ENCODE data around the gene P2RX7.
"Not testable (repeated sequence)": the region's sequence is repeated elsewhere in the genome, so short reads cannot be mapped to it uniquely, and the experiment has no call there.

P2RX7 gene

GRCh38 chr12:121212875-121213274 lies 80.2 kb downstream of the P2RX7 start:
- no peak for DNase-seq

- peak in 1 of 5 donors; percentile 62 for DNase-seq
Observed at GRCh38 chr12:121214166-121214777, 81.6 kb downstream of the P2RX7 start.

DNA sequence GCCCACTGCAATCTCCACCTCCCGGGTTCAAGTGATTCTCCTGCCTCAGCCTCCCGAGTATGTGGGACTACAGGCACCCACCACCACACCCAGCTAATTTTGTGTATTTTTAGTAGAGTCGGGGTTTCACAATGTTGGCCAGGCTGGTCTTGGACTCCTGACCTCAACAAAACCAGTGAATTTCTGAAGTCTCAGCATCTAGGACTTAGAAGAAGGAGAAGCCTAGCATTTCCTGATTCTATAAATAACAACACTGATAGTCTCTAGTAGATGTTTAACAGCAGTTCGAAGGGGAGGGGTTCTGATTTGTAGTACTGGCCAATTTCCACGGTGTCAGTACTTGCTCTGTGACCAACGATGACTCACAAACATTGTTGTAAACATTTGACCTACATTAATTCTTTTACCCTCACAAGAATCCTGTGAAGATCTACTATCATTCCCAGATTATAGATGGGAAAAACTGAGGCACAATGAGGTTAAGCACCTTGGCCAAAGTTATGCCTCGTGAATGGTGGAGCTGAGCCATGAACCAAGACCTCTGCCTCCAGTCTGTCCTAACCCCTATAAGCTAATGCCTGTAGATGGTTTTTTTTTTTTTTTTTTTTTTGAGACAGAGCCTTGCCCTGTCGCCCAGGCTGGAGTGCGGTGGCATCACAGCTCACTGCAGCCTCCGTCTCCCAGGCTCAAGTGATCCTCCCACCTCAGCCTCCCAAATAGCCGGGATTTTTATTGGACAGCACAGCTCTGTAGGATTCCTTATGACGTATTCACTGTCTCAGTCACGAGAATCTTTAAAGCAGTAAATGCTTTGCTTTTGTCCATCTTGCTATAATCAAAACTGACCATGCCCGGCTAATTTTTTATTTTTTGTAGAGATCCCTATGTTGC lies 82.4 kb downstream of the P2RX7 start:
- peak in 1 of 5 donors; percentile 36 for DNase-seq

- DNase-seq: no peak
Observed at GRCh38 chr12:121216102-121216501, 83.4 kb downstream of the P2RX7 start.

DNA sequence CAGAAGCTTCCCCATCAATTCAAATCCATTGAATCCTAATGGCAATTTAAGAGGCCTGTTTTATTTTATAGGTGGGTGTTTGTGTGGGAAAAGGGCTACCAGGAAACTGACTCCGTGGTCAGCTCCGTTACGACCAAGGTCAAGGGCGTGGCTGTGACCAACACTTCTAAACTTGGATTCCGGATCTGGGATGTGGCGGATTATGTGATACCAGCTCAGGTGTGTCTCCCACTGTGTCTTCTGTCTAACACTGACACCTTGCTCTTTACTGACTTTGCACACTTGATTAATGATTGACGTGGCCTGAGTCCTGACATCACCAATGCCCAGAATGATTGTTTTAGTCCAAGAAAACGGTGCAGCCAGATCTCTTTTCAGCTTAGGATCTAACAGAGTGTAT lies 84.4 kb downstream of the P2RX7 start:
- no peak for DNase-seq

DNA sequence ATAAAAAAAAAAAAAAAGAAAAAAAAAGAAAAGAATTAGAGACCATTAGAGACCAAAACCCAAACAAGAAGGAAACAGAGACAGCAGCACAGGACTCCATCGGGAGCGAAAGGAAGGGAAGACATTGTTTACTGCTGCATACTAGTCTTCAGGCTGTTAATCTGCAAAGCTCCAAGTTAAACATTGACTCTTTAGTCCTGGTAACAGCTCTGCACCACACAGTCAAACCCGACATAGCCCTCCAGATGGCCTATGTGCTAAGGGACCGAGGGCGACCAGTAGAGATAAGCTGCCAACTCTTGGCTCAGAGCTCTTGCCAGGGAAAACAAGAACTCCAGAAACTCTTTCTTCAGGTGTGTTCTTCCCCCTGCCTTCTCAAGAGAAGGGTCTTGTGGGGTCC lies 85.1 kb downstream of the P2RX7 start:
- no peak for DNase-seq

DNA sequence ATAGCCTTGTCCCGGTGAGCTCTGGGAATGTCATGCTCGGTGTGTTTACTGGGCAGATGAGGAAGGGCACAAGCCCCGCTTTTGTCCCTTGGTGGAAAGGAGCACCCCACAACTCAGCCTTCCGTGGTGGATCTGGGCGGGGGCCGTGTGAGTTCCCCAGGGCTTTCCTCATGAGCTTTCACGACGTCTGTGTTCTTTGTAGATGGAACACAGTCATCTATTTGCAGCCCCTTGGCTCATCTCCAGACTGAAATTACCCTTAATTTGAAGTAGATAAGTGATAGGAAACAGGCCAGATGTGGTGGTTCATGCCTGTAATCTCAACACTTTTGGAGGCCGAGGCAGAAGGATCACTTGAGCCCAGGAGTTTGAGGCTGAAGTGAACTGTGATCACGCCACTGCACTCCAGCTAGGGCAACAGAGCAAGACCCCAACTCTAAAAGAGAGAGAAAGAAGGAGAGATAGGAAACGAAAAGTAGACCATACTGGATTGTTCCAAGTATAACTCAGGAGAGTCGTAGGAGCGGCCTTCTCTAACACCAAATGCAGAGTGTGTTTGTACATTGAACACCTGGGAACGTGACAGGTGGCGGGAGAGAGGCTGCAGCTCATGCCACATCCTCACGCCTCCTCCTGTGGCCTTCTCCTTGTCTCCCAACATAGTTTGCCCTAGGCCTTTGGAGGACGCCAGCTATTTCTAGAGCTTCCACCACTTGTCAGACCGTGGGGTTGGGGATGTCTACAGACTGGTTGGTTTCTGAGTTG lies 86.1 kb downstream of the P2RX7 start:
- DNase-seq: no peak

- no peak for DNase-seq
Observed at GRCh38 chr12:121219353-121219986, 86.8 kb downstream of the P2RX7 start.

- DNase-seq: peak in 1 of 5 donors; percentile 34
Observed at GRCh38 chr12:121222847-121223246, 90.2 kb downstream of the P2RX7 start.

GRCh38 chr12:121223292-121224285 lies 90.9 kb downstream of the P2RX7 start:
- peak in 2 of 5 donors; percentile 21 to 81 for DNase-seq

DNA sequence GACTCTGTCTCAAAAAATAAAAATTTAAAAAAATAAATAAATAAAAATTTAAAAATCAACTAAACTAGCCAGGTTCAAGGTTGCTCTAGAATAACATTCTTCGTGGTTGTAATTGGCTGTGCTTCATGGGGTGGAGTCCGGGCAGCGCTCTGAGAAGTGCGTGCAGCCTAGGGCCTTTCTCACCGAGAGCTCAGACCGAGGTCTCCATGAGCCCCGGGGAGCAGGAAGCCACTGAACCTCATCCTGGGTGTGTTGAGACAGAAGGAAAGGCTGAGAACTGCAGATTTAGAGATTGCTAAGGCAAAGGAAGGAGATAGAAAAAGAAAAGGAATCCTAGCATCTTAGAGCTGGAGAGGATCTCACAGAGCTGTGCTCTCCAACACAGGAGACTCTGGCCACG lies 91.9 kb downstream of the P2RX7 start:
- DNase-seq: peak in 3 of 5 donors; percentile 29 to 85 (median 30)

DNA sequence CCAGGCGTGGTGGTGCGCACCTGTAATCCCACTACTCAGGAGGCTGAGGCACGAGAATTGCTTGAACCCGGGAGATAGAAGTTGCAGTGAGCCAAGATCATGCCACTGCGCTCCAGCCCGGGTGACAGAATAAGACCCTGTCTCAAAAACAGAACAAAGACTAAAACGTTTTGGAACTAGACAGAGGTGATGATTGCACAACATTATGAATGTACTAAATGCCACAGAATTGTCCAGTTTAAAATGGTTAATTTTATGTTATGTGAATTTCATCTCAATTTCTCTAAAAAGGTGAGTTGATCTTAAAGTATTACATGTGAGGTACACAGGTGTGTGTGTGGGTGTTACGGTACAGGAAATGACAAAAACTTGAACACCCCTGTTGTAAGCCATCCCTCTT lies 93.7 kb downstream of the P2RX7 start:
- DNase-seq: no peak

- DNase-seq: not testable (repeated sequence)
Observed at GRCh38 chr12:121226871-121227270, 94.2 kb downstream of the P2RX7 start.

DNA sequence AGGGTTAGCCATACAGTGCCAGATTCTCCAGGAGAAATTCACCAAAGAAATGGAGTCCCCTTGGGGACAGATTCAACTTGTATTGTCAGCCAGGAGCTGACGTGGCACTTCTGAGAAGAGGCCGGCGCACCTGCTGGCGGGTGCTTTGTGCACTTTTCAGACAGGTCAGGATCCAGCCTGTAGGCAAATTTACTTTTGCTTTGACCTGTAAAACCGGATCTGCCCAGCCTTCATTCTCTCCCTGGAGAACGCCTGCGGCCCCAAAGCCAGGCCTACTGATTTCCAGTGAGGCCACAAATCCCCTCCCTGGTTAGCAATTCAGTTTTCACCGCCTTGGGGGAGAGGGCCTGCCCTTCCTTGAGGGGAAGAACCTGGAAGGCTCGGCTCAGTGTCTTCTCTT lies 94.6 kb downstream of the P2RX7 start:
- DNase-seq: no peak

DNA sequence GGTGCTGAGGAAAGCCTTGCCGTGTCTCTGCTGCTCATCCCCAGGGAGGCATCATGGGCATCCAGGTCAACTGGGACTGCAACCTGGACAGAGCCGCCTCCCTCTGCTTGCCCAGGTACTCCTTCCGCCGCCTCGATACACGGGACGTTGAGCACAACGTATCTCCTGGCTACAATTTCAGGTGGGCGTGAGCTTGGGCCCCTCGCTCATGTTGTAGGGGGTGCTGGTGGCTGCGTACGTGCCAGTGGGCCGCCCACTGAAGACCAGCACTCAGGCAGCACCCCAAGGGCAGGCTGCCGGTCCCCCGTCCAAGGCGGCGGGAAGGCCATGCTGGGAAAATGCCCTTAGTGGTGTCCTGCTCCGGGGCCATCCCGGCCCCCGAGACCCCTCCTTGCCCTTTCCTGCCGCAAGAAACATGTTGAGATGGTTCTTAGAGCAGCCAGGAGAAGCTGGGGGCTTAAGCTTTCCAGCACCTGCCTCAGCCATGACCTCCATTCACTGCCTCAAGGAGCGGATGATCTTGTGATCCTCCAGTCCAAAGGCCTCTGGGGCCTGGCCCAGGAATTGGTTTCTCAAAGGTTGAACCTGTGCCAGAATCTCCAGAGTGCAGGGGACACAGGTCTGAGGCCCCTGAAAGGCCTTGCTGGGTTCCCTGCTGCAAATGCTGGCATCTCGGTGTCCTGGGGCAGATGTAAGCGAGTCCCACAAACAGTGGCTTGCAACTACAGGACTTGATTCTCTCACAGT lies 96.4 kb downstream of the P2RX7 start:
- no peak for DNase-seq

DNA sequence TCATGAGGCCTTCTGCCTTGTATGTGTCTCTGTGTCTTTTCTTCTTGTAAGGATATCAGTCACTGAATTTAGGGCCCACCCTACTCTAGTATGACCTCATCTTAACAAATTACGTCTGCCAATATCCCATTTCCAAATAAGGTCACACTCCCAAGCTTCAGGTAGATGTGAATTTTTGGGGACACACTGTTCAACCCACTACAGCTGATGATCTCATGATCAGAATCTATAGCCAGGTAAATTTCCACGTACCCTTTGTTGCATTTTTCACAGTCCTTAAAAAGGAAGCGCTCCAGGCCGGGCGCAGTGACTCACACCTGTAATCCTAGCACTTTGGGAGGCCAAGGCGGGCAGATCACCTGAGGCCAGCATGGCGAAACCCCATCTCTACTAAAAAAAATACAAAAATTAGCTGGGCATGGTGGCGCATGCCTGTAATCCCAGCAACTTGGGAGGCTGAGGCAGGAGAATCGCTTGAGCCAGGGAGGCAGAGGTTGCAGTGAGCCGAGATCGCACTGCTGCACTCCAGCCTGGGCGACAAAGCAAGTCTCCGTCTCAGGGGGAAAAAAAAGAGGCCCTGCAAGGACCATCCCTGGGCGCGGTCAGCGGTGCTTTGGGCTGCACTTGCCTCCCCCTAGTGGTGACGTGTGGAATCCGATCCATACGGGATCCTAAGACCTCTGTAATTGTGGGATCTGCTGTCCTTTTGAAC lies 97.3 kb downstream of the P2RX7 start:
- peak in 4 of 5 donors; percentile 41 to 52 (median 46) for DNase-seq

DNA sequence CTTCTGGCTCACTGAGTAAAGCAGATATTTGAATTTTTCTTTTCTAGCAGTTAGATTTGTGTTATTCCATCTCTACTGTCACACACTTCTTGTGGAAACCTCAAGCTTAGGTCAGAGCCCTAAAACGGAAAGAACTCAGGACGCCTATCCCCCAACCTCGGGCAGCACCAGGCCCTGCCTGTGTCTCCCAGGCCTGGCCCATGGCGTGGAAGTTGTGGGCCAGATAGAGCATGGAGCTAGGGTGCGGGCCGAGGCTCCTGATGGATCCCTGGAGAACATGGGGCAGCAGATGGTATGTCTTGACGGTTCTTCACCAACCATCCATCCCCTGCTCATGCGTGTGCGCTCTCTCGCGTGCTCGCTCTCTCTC lies 97.8 kb downstream of the P2RX7 start:
- no peak for DNase-seq

- DNase-seq: no peak
Observed at GRCh38 chr12:121232163-121232562, 99.5 kb downstream of the P2RX7 start.

DNA sequence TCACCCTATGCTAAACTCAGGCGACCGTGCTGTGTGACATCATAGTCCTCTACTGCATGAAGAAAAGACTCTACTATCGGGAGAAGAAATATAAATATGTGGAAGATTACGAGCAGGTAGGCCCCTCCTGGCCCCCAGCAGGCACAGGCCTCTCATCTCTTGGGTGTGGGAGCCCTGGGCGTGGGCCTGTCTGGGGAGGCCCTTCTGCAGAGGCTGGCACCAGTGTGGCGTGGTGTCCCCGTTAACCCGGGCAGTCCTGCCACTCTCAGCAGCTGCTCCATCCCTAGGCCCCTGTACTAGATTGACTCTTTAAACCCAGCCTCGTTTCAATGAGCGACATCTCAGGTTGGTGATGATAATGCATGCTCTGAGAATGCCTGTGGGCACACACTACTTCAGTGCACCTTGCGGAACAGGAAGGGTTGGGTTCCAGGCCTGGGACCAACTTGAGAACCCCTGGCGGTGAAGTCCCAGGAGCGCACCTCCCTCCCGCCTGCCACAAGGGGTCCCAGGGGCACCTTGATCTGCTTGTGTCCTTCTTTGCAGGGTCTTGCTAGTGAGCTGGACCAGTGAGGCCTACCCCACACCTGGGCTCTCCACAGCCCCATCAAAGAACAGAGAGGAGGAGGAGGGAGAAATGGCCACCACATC lies 100.4 kb downstream of the P2RX7 start:
- no peak for DNase-seq

GRCh38 chr12:121233628-121234020 lies 100.9 kb downstream of the P2RX7 start:
- DNase-seq: no peak
